Brain microvascular endothelial cell (primary cell): ENCODE data around the gene CHRNB1.

Experiments
- DNase-seq: peaks from one replicate; pipeline ENCODE4 v3.0.0-alpha.2; 2020
- H3K27ac ChIP-seq: fragments of 250-450 bp; sonication (Bioruptor Pico); 2 replicates; pipeline ENCODE4 v1.5.1; 2020; ENCODE audit warnings: mild to moderate bottlenecking, moderate library complexity
- H3K27me3 ChIP-seq: fragments of 250-450 bp; sonication (Bioruptor Pico); replicated peaks from 2 replicates; pipeline ENCODE4 v1.5.1; 2020; ENCODE audit warnings: mild to moderate bottlenecking
- H3K36me3 ChIP-seq: fragments of 250-450 bp; sonication (Bioruptor Pico); replicated peaks from 2 replicates; pipeline ENCODE4 v1.5.1; 2020; ENCODE audit warnings: mild to moderate bottlenecking
- H3K4me3 ChIP-seq: 2 replicates; pipeline ENCODE4 v1.5.1; 2011; ENCODE audit warnings: low read depth, mild to moderate bottlenecking, control low read depth, low read length, moderate library complexity
- in situ Hi-C: cut with HindIII; loops from 2 replicates; pipeline ENCODE4 v1.10.0; 2017; ENCODE audit warnings: low sequenced_read_pairs, low pct_ligation_motif_present
- TF ChIP-seq, protein P1 (sequence below): IDR thresholded peaks from 2 replicates; pipeline ENCODE4 v1.5.1; 2011; ENCODE audit warnings: low read depth, mild to moderate bottlenecking, moderate library complexity, low read length, control low read depth, inconsistent platforms; ENCODE audit errors: missing control alignments

Gene CHRNB1

DNA sequence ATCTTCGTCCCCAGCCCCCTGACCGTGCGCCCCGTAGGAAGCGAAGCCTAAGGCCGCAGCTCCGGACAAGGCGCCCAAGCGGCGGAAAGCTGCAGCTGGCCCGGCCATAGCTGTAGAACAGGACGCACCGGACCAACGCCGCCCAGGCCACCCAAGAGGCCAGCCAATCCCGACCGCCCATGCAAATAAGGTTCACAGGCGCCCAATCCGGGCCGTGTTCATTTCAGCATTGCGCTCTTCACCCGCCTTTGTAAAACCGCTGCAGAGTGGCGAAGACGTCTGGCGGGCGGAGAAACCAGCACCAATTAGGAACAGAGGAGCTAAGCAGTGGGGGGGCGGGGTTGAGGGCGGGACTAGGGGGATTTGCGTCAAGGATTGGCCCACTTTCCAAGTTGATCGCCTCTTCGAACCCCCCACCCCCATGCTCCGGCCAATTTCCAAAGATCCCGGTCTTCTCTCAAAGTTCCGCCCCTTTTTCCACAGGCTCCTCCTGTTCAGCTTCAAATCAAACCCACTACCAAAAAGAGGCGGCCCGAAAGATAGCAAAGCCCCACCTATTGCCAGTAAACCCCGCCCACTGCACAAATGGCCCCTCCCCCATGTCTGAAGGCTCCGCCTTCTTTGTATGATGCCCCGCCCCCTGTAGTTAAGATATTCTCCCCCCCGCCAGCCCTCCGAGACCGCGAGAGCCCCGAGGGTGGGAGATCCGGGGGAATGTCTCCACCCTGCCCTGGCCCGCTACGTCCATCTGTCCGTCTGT, 40.7 kb upstream of the CHRNB1 start, which contains the start of gene TMEM256:
TSS of gene TMEM256 (minus strand) at position 121 of the 760 bp plus-strand sequence. CDS start at position 108, 13 bp downstream.
- peak within 1 kb of the TSS; percentile 83 for H3K4me3 ChIP-seq
- TF ChIP-seq, protein P1, sequence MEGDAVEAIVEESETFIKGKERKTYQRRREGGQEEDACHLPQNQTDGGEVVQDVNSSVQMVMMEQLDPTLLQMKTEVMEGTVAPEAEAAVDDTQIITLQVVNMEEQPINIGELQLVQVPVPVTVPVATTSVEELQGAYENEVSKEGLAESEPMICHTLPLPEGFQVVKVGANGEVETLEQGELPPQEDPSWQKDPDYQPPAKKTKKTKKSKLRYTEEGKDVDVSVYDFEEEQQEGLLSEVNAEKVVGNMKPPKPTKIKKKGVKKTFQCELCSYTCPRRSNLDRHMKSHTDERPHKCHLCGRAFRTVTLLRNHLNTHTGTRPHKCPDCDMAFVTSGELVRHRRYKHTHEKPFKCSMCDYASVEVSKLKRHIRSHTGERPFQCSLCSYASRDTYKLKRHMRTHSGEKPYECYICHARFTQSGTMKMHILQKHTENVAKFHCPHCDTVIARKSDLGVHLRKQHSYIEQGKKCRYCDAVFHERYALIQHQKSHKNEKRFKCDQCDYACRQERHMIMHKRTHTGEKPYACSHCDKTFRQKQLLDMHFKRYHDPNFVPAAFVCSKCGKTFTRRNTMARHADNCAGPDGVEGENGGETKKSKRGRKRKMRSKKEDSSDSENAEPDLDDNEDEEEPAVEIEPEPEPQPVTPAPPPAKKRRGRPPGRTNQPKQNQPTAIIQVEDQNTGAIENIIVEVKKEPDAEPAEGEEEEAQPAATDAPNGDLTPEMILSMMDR, result peak; percentile 29
- peak within 1 kb of the TSS; percentile 51 for H3K27ac ChIP-seq
- DNase-seq, result peak; percentile 99
- H3K27me3 ChIP-seq, result no peaks in the 10 kb centered on the region
- in situ Hi-C loops, result no loop called here
- peaks cover 5% of the 10 kb centered on the region for H3K36me3 ChIP-seq

DNA sequence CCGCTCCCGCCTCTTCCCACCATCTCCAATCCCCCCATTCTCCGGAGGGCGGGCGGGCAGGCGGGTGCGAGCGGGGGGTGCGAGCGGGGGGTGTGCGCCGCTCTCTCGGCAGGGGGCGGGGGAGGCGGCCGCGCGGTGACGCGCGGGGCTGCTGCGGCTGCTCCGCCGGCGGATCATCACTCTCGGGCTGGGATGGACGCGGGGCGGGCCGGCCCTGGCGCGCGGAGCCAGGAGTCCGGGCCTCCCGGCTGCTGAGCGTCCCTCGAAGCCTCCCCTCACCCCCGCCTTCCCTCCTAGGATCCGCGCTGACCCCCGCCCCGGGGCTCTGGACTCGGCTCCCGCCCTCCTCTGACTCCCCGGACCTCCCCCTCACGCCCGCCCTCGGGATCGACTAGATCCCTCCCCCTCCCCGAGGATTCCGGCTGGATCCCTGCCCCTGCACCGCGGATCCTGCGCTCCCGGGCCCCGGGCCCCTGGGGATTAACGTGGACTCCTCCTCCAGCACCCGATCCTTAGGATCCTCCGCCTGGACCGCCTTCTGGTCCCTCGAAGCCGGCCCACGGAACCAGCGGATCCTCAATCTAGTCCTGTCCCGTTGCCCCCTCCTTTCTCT, 40.0 kb upstream of the CHRNB1 start:
- TF ChIP-seq, protein P1, result no peak
- peaks cover 8% of the 10 kb centered on the region for H3K36me3 ChIP-seq
- no peaks in the 10 kb centered on the region for H3K27me3 ChIP-seq
- H3K4me3 ChIP-seq, result peak overlapping the region; percentile 69
- in situ Hi-C loops, result no loop called here
- H3K27ac ChIP-seq, result peak overlapping the region; percentile 8
- peak; percentile 32 for DNase-seq

DNA sequence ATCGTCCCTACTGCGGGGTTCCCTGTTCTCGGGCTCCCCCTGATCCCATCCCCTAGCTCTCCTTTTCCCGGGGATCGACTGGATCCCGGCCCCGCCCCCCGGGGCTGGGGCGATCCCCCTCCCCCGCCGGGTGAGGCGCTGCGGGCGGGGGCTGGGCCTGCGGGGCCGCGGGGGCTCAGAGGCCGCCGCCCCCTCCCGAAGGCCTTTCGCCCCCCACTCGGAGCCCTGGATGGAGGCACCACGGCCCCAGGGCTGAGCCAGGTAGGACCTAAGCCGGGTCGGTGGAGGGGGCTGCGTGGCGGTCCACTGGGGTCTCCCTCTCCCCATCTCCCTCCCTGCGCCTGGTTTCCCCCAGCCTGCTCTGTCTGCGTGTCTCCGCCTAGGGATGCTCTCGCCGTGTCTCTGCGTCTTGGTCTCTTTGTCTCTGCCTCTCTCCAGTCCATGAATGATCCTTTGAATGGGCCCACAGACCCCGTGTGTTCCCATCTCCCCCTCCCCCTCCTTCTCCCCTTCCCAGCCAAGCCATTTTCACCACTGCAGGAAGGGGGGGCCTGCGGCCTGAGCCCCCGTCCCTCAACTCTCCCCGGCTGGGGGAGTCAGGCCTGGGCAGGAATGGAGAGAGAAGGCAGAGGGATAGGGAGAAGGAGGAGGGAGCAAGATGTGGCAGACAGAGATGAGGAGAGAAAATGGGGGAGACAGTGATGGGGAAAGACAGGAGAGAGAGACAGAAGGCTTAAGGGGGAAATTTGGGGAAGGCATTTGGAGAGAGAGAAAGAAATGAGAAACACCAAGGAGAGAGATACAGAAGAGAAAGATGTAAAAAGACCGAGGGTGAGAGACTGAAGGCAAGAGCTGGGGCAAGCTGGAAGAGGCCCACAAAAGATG, 39.3 kb upstream of the CHRNB1 start:
- TF ChIP-seq, protein P1, result no peak
- DNase-seq, result no peak
- H3K27ac ChIP-seq, result no peak overlapping the region
- in situ Hi-C loops, result no loop called here
- H3K36me3 ChIP-seq, result peaks cover 13% of the 10 kb centered on the region
- peak overlapping the region; percentile 69 for H3K4me3 ChIP-seq
- H3K27me3 ChIP-seq, result no peaks in the 10 kb centered on the region

DNA sequence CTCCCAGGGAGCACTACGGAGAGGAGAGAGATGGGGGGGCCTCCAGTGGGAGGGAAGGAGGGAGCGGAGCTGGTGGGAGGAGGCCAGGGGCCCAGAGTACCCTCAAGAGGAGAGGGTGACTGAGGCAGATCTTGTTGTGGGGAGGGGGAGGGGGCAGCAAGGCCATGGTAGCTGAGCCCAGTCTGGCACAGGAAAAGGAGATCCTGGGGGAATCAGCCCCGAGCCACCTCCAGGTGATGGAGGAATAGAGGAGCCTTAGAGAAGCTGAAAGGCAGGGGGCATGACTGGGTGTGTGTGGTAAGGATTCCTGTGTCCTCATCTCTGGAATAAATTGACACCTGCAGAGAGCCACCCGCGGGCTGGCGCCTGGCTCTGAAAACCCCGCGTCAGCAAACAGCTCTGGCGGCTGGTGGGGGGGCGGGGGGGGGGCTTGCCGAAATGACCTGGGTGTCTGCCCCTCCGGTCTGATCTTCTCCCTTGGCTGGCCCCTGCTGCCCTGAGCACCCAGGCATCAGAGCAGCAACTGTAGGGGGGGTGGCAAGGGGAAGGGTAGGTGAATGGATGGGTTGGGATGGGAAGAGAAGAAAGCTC, 38.5 kb upstream of the CHRNB1 start:
- Histone ChIP-seq H3K27me3 (no peaks in the 10 kb centered on the region), H3K36me3 (peaks cover 15% of the 10 kb centered on the region), H3K4me3 (peak overlapping the region; percentile 69), H3K27ac (no peak overlapping the region)
- TF ChIP-seq, protein P1, result no peak
- in situ Hi-C loops, result no loop called here
- DNase-seq, result no peak

DNA sequence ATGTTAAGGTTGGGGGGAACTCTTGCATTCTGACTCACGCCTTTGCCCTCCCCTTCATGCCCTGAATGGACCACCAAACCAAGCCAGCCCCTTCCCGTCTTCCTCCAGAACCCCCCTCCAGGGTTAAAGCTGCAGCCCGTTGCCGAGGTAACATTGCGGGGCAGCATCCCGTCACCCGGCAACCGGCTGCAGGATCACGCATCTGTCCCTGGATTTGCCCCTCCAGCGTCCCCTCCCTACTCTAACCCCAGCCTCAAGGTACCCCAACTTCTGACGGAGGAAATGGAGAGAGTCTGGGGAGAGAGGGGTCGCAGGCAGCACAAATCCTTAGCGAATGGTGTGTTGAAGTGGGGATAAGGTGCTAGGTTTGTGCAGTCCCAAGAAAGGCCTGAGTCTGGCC, 37.8 kb upstream of the CHRNB1 start:
- DNase-seq, result no peak
- H3K27ac ChIP-seq, result no peak overlapping the region
- H3K4me3 ChIP-seq, result no peak overlapping the region
- TF ChIP-seq, protein P1, result no peak
- in situ Hi-C loops, result no loop called here
- H3K36me3 ChIP-seq, result peaks cover 15% of the 10 kb centered on the region
- H3K27me3 ChIP-seq, result no peaks in the 10 kb centered on the region
